ENCODE measurements around the gene SH3TC1.

GRCh38 chr4:8245884-8246833, 47.1 kb downstream of the SH3TC1 start:
- TF ChIP-seq JUND (IDR thresholded peaks at IDR 0.05), result no peak
- no peak for TF ChIP-seq REST (IDR thresholded peaks at IDR 0.05)
- TF ChIP-seq CTCF (IDR thresholded peaks at IDR 0.05; ENCODE audit: low read depth, low read length, missing input control), result no peak
- TF ChIP-seq TAF1 (conservative IDR thresholded peaks at IDR 0.05), result no peak
- no peak for TF ChIP-seq ATF3 (IDR thresholded peaks at IDR 0.05)
- no peak for TF ChIP-seq SP1 (IDR thresholded peaks at IDR 0.05)
- no peak for TF ChIP-seq GABPA (IDR thresholded peaks at IDR 0.05 in 1 of 2, conservative IDR thresholded peaks at IDR 0.05 in 1 of 2)
